Dermis blood vessel endothelial cell (primary cell): ENCODE results near the gene CDKN2AIP. TPM values are rescaled to one million over a fixed set of nuclear protein-coding genes. Genes with fewer than 3 reads are reported as not detected.

ENCODE experiments used
- total RNA-seq: library from RNA; depleted of rRNA; stranded (reverse); fragments of >200 nt; gene quantifications from 2 replicates; pipeline ENCODE4 v1.2.3, GENCODE V29; 2014

Gene CDKN2AIP
- total RNA-seq, 1 donor from 2014 or later = 18.4 TPM

Other genes with a start within 250 kb of the CDKN2AIP start
- not detected in 2 replicates for gene CLDN22, start 124.4 kb upstream of the CDKN2AIP start, total RNA-seq
- gene CLDN24, start 122.2 kb upstream of the CDKN2AIP start, total RNA-seq = not detected in 2 replicates
- gene ING2, start 60.4 kb downstream of the CDKN2AIP start, total RNA-seq = 4.3 and 7.7 TPM in 2 replicates
- gene RWDD4, start 214.5 kb downstream of the CDKN2AIP start, total RNA-seq = 13.3 and 20.2 TPM in 2 replicates
- gene TRAPPC11, start 214.7 kb downstream of the CDKN2AIP start, total RNA-seq = 45.6 and 47.0 TPM in 2 replicates